GM18520 (cell line): ENCODE measurements around the gene PLK3.
"Not testable (repeated sequence)": the region's sequence is repeated elsewhere in the genome, so short reads cannot be mapped to it uniquely, and the experiment has no call there.

Source experiments
- ATAC-seq: cut with Tn5 transposase; IDR thresholded peaks from one replicate; pipeline ENCODE4 v1.9.1; 2021; ENCODE audit not compliant: unreplicated experiment

PLK3 gene

GRCh38 chr1:44786841-44787426 is 13.2 kb upstream of the PLK3 start:
- no peak for ATAC-seq

DNA sequence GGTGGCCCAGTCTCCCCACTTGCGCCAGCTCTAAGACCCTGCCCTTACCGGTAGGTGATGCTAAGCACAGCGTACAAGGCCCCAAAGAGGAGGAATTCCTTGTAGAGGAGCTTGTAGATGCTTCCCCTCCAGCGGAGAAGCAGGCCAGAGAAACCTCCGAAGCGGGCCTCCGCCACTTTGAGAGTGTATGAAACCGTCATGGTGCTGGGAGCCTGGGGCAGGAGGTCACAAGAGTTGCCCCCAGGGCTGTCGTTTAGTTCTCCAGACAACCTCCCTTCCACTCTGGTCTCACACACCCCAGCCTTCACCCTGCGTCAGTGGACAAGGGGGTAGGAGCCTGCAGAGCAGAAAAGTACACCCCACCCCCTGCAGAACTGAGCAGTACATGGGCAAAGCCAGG is 12.7 kb upstream of the PLK3 start:
- ATAC-seq, result no peak

GRCh38 chr1:44788120-44788860 is 11.9 kb upstream of the PLK3 start, which contains the start of gene BEST4:
BEST4 (minus strand) TSS chr1:44788170; CDS start chr1:44787705, 465 bp downstream.
- ATAC-seq, result no peak

DNA sequence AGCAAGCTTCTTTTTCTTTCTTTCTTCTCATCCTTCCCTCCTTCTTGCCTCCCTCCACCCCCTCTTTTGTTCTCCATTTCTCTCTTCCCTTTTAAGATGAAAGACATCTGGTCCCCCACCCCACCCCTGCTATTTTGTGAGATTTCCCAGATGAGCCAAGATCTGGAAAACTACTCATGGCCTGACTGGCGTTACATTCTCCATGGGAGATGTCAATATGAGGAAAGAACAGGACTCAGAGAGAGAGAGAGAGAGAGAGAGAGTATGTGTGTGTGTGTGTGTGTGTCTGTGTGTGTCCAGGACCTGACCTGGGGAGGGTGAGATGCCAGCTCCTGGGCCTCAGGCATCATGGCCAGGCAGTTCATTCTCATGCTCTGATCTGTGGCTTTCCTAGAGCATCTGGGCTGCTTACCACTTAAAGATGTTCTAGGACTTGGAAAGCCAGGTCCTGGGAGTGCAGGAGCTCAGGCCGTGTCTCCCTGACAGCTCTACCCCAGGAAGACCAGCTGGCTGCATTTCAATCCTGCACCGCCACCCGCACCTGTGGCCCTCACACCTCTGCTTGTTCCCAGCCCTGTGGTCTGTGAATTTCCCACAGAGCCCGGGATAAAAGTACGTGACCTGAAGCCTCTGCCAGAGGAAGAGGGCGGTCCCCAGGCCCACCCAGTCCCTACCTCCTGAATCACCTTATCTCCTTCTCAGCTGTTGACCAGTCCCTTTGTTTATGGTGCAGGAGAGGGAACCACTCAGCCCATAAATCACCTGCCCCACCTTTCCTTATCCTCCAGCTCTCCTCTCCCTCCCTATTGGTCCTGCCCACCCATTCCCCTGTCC is 9.0 kb upstream of the PLK3 start:
- no peak for ATAC-seq

DNA sequence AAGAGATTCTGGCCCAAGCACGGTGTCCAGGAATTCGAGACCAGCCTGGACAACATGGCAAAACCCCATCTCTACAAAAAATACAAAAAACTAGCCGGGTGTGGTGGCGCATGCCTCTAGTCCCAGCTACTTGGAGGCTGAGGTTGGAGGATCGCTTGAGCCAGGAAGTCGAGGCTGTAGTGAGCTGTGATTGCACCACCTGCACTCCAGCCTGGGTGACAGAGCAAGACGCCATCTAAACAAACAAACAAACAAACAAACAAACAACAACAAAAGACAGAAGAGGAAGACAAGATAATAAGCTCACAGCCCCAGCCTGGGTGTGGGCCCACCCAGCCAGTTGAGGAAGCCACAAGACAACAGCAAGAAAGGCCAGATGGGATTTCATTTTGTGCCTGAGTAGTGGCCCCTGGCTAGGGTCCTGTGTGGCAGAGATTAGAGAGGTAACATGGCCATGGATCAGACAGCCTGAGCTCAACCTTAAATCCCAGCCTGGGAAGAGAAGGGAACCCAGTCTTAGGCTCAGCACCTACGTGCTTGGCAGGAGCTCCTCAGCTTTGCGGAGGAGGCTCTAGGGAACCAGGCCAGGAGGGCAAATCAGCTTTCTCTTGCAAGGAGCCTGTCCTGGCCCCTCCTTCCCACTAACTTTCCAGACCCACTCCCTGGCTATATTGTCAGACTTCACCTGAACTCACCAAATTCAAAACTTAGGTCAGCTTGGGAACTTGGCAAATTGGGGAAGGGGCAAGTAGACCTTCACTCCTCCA is 7.3 kb upstream of the PLK3 start:
- ATAC-seq, result no peak

DNA sequence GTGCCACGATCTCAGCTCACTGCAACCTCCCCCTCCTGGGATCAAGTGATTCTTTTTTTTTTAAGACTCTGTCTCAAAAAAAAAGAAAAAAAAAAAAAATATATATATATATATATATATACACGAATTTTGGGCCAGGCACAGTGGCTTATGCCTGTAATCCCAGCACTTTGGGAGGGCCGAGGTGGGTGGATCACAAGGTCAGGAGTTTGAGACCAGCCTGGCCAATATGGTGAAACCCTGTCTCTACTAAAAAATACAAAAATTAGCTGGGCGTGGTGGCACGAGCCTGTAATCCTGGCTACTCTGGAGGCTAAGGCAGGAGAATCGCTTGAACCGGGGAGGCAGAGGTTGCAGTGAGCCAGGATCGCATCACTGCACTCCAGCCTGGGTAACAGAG is 2.3 kb upstream of the PLK3 start:
- not testable (repeated sequence) for ATAC-seq

DNA sequence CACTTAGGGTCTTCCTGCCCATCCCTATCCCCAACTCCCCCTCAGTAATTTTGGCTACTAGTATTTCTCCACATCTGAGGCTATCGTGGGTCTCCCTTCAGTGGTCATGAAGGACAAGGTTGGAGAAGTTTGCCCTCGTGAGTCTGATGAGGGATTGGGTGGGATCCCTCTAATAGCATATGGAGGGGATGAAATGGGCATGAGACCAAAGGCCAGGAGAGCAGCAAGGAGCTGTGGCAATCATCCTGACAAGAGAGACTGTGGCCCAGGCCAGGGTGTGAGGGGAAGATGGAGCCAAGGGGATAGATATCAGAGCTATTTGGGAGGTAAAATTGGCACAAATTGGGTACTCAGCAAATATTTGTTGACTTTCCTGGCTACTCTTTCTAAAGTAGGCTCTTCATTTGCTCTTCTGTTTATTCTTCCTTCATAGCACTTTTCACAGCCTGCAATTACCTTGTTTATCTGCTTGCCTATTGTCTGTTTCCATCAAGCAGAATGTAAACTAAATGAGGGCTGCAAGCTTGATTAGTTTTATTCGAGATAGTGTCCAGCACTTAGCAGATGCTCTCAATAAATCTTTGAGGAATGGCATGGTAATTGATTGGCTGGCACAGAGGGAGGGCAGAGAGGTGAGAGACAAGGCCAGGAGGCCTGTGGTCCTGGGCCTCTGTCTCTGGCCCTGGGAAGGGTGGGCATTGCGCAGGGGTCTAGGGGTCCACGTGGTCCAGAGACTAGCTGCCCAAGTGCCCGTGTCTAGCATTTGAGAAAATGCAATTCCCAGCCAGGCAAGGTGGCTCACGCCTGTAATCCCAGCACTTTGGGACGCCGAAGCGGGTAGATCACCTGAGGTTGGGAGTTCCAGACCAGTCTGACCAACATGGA is 1.5 kb upstream of the PLK3 start:
- no peak for ATAC-seq

GRCh38 chr1:44801491-44802305 is 1.5 kb downstream of the PLK3 start:
- ATAC-seq, result no peak

DNA sequence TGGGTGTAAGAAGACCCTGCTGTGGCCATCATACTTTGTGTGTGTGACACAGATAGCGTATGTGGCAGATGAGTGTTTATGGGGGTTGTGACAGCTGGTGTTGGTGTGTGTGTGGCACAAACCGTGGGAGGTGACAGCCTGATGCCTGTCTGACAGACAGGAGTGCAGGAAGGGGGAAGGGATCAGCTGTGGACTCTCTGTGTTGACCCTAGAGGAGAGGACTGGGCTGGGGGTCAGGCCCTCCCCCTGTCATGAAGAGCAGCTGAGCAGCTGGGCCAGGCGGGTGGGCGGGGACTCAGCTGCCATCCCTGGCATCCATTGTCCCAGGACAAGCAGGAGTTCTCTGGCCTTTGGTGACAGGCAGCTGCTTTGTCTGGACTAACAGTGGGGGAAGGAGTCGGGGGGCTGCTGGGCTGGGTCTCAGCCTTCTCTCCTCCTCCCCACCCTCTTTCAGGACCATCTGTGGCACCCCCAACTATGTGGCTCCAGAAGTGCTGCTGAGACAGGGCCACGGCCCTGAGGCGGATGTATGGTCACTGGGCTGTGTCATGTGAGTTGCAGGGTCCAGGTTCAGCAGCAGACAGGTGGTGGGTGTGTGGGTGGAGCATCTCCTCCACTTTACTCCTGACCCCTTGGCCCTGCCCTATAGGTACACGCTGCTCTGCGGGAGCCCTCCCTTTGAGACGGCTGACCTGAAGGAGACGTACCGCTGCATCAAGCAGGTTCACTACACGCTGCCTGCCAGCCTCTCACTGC is 2.3 kb downstream of the PLK3 start:
- no peak for ATAC-seq

- ATAC-seq, result no peak
Measured at GRCh38 chr1:44803062-44803311, 2.8 kb downstream of the PLK3 start.

DNA sequence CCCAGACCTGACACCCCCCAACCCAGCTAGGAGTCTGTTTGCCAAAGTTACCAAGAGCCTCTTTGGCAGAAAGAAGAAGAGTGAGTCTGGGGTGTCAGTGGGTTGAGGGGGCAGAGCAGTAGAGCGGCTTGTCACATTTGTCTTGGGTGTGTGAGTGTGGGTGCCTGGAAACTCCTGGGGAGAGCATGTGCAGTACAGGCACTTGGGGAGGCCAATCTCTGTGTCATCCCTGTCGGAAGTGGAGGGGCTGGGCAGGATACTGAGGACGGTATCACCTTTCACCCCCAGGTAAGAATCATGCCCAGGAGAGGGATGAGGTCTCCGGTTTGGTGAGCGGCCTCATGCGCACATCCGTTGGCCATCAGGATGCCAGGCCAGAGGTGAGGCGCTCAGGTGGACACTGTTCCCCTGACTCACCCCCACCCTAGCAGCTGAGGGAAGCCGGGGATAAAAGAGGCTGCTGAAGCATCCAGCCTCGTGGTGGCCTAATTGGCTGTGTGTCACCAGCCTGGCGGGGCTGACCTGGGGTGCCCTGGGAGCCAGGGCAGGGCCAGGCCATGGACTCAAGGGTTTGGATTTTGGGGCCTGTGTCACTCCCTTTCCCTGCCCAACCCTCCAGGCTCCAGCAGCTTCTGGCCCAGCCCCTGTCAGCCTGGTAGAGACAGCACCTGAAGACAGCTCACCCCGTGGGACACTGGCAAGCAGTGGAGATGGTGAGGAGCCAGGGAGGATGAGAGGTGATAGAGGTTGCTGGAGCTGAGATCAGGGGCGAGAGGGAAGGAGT is 3.3 kb downstream of the PLK3 start:
- ATAC-seq, result no peak

GRCh38 chr1:44805311-44806024 is 5.3 kb downstream of the PLK3 start:
- ATAC-seq, result no peak

DNA sequence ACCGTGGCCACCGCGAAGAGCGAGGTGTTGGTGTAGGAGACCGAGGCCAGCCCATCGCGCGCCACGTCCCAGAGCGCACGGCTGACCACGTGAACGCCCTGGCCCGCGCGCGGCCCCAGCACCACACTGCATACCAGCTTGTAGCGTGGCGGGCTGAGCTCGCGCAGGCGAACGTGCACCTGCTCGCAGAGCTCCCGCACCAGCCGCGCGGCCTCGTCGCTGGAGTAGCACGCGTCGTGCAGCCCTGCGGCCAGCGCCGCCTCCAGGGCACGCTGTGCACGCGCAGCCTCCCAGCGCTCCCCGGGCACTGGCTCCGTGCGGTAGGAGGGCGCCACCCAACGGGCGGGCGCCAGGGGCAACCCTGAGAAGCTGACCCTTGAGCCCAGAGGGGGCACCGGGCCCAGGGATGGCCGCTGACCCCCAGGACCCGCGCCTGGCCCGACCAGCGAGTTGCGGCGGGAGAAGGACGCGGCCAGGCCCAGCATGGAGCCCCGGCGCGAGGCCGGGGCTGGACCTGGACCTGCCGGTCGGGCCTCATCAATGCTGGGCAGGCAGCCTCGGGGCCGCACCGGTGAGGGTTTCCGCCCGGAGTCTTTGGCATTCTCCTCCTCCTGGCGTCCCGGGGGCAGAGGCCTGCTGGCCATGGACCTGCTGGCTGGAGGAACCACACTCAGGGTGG is 6.0 kb downstream of the PLK3 start:
- no peak for ATAC-seq

DNA sequence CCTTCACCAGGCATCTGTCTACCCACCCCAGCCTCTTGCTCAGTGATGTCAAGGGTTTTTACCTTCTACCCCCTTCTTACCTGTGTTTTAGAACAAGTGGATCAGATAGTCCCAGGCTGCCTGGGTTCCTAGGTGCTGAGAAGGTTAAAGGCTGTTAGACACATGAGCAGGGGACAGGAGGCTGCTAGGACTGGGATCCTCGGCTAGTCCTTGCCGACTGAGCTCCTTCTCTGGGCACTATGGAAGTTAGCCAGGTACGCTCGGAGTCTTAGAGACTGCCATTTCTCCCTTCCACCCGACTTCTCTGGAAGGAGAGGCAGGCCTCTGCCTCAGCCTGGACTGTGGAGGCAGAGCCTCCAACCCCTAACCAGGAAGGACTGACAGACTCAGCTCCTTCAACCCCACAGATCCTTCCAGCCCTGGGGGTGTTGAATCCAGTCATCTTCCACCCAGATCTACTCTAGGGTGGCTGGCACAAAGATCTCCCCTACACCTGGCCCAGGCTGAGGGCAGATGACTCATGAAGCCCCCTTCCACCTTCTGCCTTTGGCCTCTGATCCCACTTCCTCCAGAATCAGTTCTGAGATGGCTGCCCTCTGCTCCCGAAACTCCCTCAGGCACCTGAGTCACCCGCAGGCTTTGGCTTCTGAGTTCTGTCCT is 6.7 kb downstream of the PLK3 start, which contains the start of gene DYNLT4:
DYNLT4 (minus strand) TSS at position 648 of the 660 bp plus-strand sequence. CDS start 683 bp downstream, outside the sequence.
- no peak for ATAC-seq

DNA sequence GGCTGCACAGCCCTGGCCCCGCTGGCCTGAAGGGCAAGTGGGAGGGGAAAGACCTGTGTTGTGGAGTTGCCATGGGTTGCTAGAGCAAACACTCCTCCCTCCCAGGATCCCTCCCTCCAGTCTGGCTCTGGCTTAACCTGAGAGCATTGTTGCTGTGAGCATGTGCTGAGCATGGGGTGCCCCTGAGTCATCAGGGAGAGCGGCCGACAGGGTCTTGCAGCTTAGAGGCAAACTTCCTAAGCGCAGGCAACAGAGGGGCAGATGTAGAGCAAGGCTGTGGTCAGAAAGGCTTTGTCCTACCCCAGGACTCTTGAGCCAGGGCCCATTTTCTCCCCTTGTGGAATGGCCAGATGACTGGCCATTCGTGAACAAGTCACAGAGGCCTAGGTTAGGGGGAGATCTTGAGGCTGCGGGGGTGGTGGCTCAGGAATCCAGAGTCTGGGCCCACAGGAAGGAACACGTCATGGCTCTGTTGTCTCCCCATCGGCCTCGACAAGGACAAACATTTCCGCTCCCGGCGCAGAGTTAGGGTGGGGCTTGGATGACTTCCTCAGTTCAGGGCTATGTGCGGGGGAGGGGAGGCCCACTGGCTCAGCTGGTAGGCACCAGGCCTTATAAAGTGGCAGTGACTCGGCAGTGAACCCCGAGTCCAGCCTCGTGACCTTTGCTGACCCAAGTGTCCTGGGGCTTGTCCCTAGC is 7.3 kb downstream of the PLK3 start:
- ATAC-seq, result no peak
